Measurements from ENCODE around the gene NELL1. TPM values are rescaled to one million over a fixed set of nuclear protein-coding genes. Genes with fewer than 3 reads are reported as not detected.

Gene NELL1
- total and polyA plus RNA-seq, 2 experiments from 2014 or later: 1.6 TPM; not detected in 1

DNA sequence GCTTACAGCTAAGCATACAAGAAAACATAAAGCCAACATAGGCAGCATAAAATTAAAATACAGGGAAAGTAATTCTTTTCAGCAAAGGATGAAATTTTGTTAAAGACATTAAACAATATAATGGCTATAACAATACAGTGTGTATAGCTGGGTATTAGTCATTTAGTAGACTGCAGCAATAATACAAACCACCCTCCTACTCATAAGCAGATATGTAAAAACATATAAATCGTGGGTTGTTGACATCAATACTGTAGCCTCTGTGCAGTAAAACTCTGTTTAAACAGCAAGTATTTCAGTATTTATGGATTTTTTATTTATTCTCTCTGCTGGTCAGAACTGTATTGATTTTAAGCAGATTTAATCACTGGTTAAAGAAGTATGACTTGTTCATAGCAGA lies 884.4 kb downstream of the NELL1 start:
- no peaks in the 10 kb centered on the region for H3K27me3 Mint-ChIP-seq (ENCODE audit: insufficient read depth, low read depth, poor library complexity)
- ATAC-seq: no peak
- peaks cover 11% of the 10 kb centered on the region; the same call in 2 of the 3 replicates for H3K4me1 Mint-ChIP-seq

DNA sequence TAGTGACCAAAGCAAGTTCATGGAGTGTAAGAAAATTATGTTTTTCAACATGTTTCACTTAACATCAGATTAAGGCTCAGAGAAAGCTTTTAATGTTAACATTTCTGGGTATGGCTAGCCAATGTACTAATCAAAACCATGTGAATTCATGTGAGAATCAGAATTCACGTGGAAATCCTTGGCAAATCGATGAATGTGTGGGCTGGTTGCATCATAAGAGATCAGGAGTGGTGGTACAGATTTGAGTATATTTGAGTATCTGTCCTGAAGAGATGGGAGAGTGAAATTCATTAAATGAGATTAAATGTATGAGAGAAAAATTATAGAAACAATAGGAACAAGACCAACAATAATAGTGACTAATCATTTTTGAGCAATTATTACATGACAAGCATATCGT lies 884.9 kb downstream of the NELL1 start:
- no peaks in the 10 kb centered on the region for H3K36me3 Mint-ChIP-seq (ENCODE audit: low read depth)
- H3K9me3 Mint-ChIP-seq: no peaks in the 10 kb centered on the region
- H3K4me1 ChIP-seq (ENCODE audit: insufficient read depth): peaks cover 9% of the 10 kb centered on the region; the same call in 1 of the 2 replicates
- H3K79me2 ChIP-seq (replicated peaks; ENCODE audit: insufficient read depth): no peaks in the 10 kb centered on the region
- no peaks in the 10 kb centered on the region for H3K9me2 ChIP-seq (ENCODE audit: insufficient read depth)
- TF ChIP-seq CREB1 (CRISPR knock-in tag; IDR thresholded peaks at IDR 0.05; ENCODE audit: low read depth): no peak
- no peak for ATAC-seq
- no peak overlapping the region for H3K4me3 ChIP-seq
- H3F3A ChIP-seq (replicated peaks; ENCODE audit: low read depth): no peaks in the 10 kb centered on the region
- peaks cover 11% of the 10 kb centered on the region; the same call in 2 of the 3 replicates for H3K4me1 Mint-ChIP-seq
- H2AFZ ChIP-seq: no peak overlapping the region
- H3K27me3 Mint-ChIP-seq (ENCODE audit: insufficient read depth, low read depth, poor library complexity): no peaks in the 10 kb centered on the region
- H3K4me2 ChIP-seq: no peak overlapping the region
- H3K27ac Mint-ChIP-seq: no peak overlapping the region
- no peaks in the 10 kb centered on the region for H3K27me3 ChIP-seq (ENCODE audit: insufficient read depth)
- H4K20me1 ChIP-seq (replicated peaks; ENCODE audit: insufficient read depth): no peaks in the 10 kb centered on the region
- H3K27ac ChIP-seq (ENCODE audit: low read depth): no peak overlapping the region
- DNase-seq (ENCODE audit: low spot score): no peak
- H3K4me3 Mint-ChIP-seq: no peak overlapping the region
- H3K36me3 ChIP-seq (ENCODE audit: insufficient read depth): no peaks in the 10 kb centered on the region

More for the DNA sequence above, 884.4 kb downstream of the NELL1 start:
- H3K4me2 ChIP-seq: no peak overlapping the region
- no peaks in the 10 kb centered on the region for H3K27me3 ChIP-seq (ENCODE audit: insufficient read depth)
- Mint-ChIP-seq H3K36me3 (ENCODE audit: low read depth) (no peaks in the 10 kb centered on the region), H3K27ac (no peak overlapping the region), H3K4me3 (no peak overlapping the region), H3K9me3 (no peaks in the 10 kb centered on the region)
- TF ChIP-seq STAT1 (IDR thresholded peaks at IDR 0.05; ENCODE audit: unreplicated experiment) (no peak), JUNB (IDR thresholded peaks at IDR 0.05; ENCODE audit: unreplicated experiment) (no peak), ZNF331 (CRISPR knock-in tag; IDR thresholded peaks at IDR 0.05; ENCODE audit: low read depth) (no peak)
- H3K27ac ChIP-seq (ENCODE audit: low read depth): no peak overlapping the region
- no peak overlapping the region for H3K4me3 ChIP-seq
- H3K36me3 ChIP-seq (ENCODE audit: insufficient read depth): no peaks in the 10 kb centered on the region
- H2AFZ ChIP-seq: no peak overlapping the region
- H4K20me1 ChIP-seq (replicated peaks; ENCODE audit: insufficient read depth): no peaks in the 10 kb centered on the region
- no peaks in the 10 kb centered on the region for H3K9me2 ChIP-seq (ENCODE audit: insufficient read depth)
- DNase-seq (ENCODE audit: low spot score): no peak
- H3F3A ChIP-seq (replicated peaks; ENCODE audit: low read depth): no peaks in the 10 kb centered on the region
- no peaks in the 10 kb centered on the region for H3K79me2 ChIP-seq (replicated peaks; ENCODE audit: insufficient read depth)
- H3K4me1 ChIP-seq (ENCODE audit: insufficient read depth): peaks cover 9% of the 10 kb centered on the region; the same call in 1 of the 2 replicates

DNA sequence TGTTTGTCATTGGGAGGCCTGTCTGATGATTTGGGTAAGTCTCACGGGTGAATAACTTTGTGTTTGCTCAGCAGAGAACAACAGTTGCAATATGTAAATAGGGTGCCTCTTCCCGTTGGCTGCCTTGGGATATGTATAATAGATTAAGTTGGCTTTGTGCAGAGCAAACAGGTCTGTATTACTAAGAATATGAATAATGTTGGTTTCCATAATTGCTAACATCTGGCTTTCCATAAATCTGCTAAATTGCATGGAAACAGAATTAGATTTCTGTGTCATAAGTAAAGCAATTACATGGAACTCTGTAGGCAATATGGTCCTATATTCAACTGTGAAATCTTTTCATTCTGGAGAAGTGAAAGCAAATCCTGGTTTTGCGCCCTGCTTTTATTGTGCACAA lies 887.5 kb downstream of the NELL1 start:
- ATAC-seq: no peak

DNA sequence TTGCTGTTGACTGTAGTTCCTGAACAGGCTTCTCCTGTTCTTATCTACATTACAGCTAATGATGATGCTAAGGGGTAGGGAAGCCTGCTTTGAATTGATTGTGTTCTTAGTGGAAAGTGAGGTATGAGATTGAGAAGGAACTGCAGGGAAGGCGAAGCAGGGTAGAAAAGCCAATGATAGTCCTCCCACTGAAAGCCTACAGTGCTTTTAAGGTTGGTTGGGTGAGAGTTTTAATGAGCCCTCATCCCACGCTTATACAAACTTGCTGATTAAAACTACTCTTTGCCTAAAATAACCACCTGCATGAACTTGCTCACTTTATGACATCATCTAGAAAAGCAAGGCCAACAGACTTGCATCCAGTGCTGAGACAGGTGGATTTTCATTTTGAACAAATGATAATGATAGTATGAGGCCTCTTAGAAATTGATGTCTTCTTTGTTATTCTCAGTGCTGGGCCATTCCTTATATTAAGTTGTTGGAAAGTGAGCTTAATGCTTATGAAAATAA lies 891.1 kb downstream of the NELL1 start:
- Histone ChIP-seq H3K4me2 (no peak overlapping the region), H3K36me3 (ENCODE audit: insufficient read depth) (no peaks in the 10 kb centered on the region), H3K79me2 (replicated peaks; ENCODE audit: insufficient read depth) (no peaks in the 10 kb centered on the region), H3K27ac (ENCODE audit: low read depth) (no peak overlapping the region), H4K20me1 (replicated peaks; ENCODE audit: insufficient read depth) (no peaks in the 10 kb centered on the region), H3K4me3 (no peak overlapping the region), H3K4me1 (ENCODE audit: insufficient read depth) (peaks cover 6% of the 10 kb centered on the region; the same call in 1 of the 2 replicates), H3F3A (replicated peaks; ENCODE audit: low read depth) (no peaks in the 10 kb centered on the region), H3K9me2 (ENCODE audit: insufficient read depth) (no peaks in the 10 kb centered on the region; the same call in 1 of the 2 replicates), H3K27me3 (ENCODE audit: insufficient read depth) (no peaks in the 10 kb centered on the region), H2AFZ (no peak overlapping the region)
- Mint-ChIP-seq H3K4me3 (no peak overlapping the region), H3K27me3 (ENCODE audit: insufficient read depth, low read depth, poor library complexity) (no peaks in the 10 kb centered on the region), H3K4me1 (peaks cover 12% of the 10 kb centered on the region; the same call in 2 of the 3 replicates), H3K27ac (no peak overlapping the region), H3K36me3 (ENCODE audit: low read depth) (no peaks in the 10 kb centered on the region), H3K9me3 (no peaks in the 10 kb centered on the region)
- DNase-seq (ENCODE audit: low spot score) (no peak), ATAC-seq (no peak)
- no peak for TF ChIP-seq JUNB (IDR thresholded peaks at IDR 0.05; ENCODE audit: unreplicated experiment)
- TF ChIP-seq EZH2phosphoT487 (IDR thresholded peaks at IDR 0.05; ENCODE audit: unreplicated experiment): no peak
- no peak for TF ChIP-seq NANOG (IDR thresholded peaks at IDR 0.05; ENCODE audit: borderline replicate concordance)
- TF ChIP-seq STAT1 (IDR thresholded peaks at IDR 0.05; ENCODE audit: unreplicated experiment): no peak
- no peak for TF ChIP-seq EZH2 (IDR thresholded peaks at IDR 0.05; ENCODE audit: low read depth, unreplicated experiment)
- no peak for TF ChIP-seq ZNF331 (CRISPR knock-in tag; IDR thresholded peaks at IDR 0.05; ENCODE audit: low read depth)

More for the DNA sequence above, 887.5 kb downstream of the NELL1 start:
- no peaks in the 10 kb centered on the region; the same call in 1 of the 2 replicates for H3K9me2 ChIP-seq (ENCODE audit: insufficient read depth)
- Mint-ChIP-seq H3K27ac (no peak overlapping the region), H3K36me3 (ENCODE audit: low read depth) (no peaks in the 10 kb centered on the region), H3K4me1 (peaks cover 20% of the 10 kb centered on the region; the same call in 2 of the 3 replicates), H3K9me3 (no peaks in the 10 kb centered on the region), H3K27me3 (ENCODE audit: insufficient read depth, low read depth, poor library complexity) (no peaks in the 10 kb centered on the region), H3K4me3 (no peak overlapping the region)
- H3K4me2 ChIP-seq: no peak overlapping the region
- H3F3A ChIP-seq (replicated peaks; ENCODE audit: low read depth): no peaks in the 10 kb centered on the region
- H3K4me3 ChIP-seq: no peak overlapping the region
- no peak overlapping the region for H2AFZ ChIP-seq
- TF ChIP-seq NANOG (IDR thresholded peaks at IDR 0.05; ENCODE audit: borderline replicate concordance) (no peak), POLR2AphosphoS5 (IDR thresholded peaks at IDR 0.05; ENCODE audit: low read depth) (no peak)
- no peaks in the 10 kb centered on the region for H4K20me1 ChIP-seq (replicated peaks; ENCODE audit: insufficient read depth)
- H3K4me1 ChIP-seq (ENCODE audit: insufficient read depth): peaks cover 16% of the 10 kb centered on the region; the same call in 1 of the 2 replicates
- DNase-seq (ENCODE audit: low spot score): no peak
- no peaks in the 10 kb centered on the region for H3K27me3 ChIP-seq (ENCODE audit: insufficient read depth)
- H3K36me3 ChIP-seq (ENCODE audit: insufficient read depth): no peaks in the 10 kb centered on the region
- H3K27ac ChIP-seq (ENCODE audit: low read depth): no peak overlapping the region
- no peaks in the 10 kb centered on the region for H3K79me2 ChIP-seq (replicated peaks; ENCODE audit: insufficient read depth)

All from GM23338 (cell line).